ENCODE results near the gene MYO18B.

GRCh38 chr22:25878933-25879332 lies 136.9 kb downstream of the MYO18B start:
- TF ChIP-seq CTCF (IDR thresholded peaks at IDR 0.05; ENCODE audit: insufficient read depth, low read length, poor library complexity, severe bottlenecking) (no peak), EZH2phosphoT487 (conservative IDR thresholded peaks at IDR 0.05; ENCODE audit: low read length) (no peak)

Data from SU-DHL-6 (cell line).